ENCODE measurements around the gene RIMS4. TPM values are rescaled to one million over a fixed set of nuclear protein-coding genes. Genes with fewer than 3 reads are reported as not detected.

Gene RIMS4
- total and polyA plus RNA-seq, 10 of the 15 experiments (the other 5 are each of a cell fraction or from before 2014, with no cell fraction given) = under 0.01 to 0.07 (median 0.05) TPM; not detected in 5

DNA sequence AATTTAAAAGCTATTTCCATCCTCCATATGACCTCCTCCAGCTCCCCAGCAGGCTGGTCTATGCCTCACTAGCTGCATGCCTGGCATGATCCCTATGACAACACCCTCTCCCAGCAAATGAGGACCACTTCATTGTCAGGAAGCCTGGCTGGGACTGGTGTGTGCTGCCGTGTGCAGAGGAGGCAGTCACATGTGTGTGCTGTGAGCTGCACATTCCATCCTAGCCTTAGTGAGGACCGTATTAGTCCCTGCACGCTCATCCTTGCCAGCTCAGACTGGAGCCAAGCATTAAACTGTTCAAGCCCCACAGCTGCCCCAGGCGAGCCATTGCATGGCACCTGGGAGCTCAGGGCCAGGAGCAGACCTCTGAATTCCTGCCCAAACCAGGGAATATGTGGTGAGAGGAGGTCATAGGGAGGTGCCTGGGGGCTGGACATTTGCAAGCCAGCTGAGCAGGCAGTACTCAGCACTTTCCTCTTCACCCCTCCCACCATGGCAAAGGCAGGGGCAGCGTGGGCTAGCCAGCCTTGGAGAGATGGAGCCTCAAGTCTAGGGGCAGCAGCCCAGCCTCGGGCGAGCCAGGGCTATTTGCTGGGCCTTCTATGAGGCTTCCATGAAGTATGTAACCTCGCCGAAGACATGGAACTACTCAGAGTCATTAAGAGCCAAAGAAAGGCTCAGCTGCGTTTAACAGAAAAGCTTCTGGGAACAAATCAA is 103.9 kb downstream of the RIMS4 start:
- no peak overlapping the region for H3K4me3 ChIP-seq
- CTCF ChIA-PET = no interaction called here

More for the DNA sequence above, 103.9 kb downstream of the RIMS4 start:
- RAD21 ChIA-PET (ENCODE audit: unreplicated experiment) = interaction anchor here (1.0 kb wide), 1 partner anchor 21 kb away, joined by 5 read pairs; no protein-coding TSS in a partner anchor
- no peaks in the 10 kb centered on the region for H3K36me3 ChIP-seq (ENCODE audit: control insufficient read depth in 2 of 2, insufficient read depth in 2 of 2, low read length in 1 of 2)
- no peak overlapping the region for H2AFZ ChIP-seq (ENCODE audit: control insufficient read depth, low read depth, low read length)
- no TSS peak for BruUV-seq (replicated peaks)
- 18% methylated on average over 10 of the region's 10 CpGs for WGBS (ENCODE audit: insufficient coverage, insufficient replicate concordance, low lambda C conversion rate, missing lambda C conversion rate)
- H3K4me1 ChIP-seq (ENCODE audit: control insufficient read depth, insufficient read depth, low read length) = peaks cover 4% of the 10 kb centered on the region
- peaks cover 0 to under 1% of the 10 kb centered on the region in 2 experiments; a peak in 2 of 4 replicates for H3K27me3 ChIP-seq (replicated peaks in 1 of 2; ENCODE audit: control insufficient read depth in 2 of 2, insufficient read depth in 2 of 2, low read length in 1 of 2)
- FAIRE-seq (no peak), DNase-seq (ENCODE audit: low read depth, low spot score) (no peak), ATAC-seq (no peak)
- SMC1A ChIA-PET (ENCODE audit: uncharacterized antibody, unreplicated experiment) = no interaction called here
- no peak overlapping the region for H3K9ac ChIP-seq (ENCODE audit: control insufficient read depth, insufficient read depth, low read length)
- TF ChIP-seq, protein P1, sequence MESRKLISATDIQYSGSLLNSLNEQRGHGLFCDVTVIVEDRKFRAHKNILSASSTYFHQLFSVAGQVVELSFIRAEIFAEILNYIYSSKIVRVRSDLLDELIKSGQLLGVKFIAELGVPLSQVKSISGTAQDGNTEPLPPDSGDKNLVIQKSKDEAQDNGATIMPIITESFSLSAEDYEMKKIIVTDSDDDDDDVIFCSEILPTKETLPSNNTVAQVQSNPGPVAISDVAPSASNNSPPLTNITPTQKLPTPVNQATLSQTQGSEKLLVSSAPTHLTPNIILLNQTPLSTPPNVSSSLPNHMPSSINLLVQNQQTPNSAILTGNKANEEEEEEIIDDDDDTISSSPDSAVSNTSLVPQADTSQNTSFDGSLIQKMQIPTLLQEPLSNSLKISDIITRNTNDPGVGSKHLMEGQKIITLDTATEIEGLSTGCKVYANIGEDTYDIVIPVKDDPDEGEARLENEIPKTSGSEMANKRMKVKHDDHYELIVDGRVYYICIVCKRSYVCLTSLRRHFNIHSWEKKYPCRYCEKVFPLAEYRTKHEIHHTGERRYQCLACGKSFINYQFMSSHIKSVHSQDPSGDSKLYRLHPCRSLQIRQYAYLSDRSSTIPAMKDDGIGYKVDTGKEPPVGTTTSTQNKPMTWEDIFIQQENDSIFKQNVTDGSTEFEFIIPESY (IDR thresholded peaks at IDR 0.05) = no peak
- TF ChIP-seq EED (IDR thresholded peaks at IDR 0.05; ENCODE audit: low read depth) (no peak), SMAD1 (IDR thresholded peaks at IDR 0.05; ENCODE audit: low read depth, partially characterized antibody) (no peak), BMI1 (IDR thresholded peaks at IDR 0.05; ENCODE audit: borderline replicate concordance) (no peak), HDGF (IDR thresholded peaks at IDR 0.05) (no peak)
- TF ChIP-seq, protein P2, sequence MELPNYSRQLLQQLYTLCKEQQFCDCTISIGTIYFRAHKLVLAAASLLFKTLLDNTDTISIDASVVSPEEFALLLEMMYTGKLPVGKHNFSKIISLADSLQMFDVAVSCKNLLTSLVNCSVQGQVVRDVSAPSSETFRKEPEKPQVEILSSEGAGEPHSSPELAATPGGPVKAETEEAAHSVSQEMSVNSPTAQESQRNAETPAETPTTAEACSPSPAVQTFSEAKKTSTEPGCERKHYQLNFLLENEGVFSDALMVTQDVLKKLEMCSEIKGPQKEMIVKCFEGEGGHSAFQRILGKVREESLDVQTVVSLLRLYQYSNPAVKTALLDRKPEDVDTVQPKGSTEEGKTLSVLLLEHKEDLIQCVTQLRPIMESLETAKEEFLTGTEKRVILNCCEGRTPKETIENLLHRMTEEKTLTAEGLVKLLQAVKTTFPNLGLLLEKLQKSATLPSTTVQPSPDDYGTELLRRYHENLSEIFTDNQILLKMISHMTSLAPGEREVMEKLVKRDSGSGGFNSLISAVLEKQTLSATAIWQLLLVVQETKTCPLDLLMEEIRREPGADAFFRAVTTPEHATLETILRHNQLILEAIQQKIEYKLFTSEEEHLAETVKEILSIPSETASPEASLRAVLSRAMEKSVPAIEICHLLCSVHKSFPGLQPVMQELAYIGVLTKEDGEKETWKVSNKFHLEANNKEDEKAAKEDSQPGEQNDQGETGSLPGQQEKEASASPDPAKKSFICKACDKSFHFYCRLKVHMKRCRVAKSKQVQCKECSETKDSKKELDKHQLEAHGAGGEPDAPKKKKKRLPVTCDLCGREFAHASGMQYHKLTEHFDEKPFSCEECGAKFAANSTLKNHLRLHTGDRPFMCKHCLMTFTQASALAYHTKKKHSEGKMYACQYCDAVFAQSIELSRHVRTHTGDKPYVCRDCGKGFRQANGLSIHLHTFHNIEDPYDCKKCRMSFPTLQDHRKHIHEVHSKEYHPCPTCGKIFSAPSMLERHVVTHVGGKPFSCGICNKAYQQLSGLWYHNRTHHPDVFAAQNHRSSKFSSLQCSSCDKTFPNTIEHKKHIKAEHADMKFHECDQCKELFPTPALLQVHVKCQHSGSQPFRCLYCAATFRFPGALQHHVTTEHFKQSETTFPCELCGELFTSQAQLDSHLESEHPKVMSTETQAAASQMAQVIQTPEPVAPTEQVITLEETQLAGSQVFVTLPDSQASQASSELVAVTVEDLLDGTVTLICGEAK (IDR thresholded peaks at IDR 0.05; ENCODE audit: borderline replicate concordance) = no peak
- H3K9me3 ChIP-seq (replicated peaks; ENCODE audit: control insufficient read depth, insufficient read depth, low read length) = no peaks in the 10 kb centered on the region
- intact Hi-C loops (cut with micrococcal nuclease; ENCODE audit: unreplicated experiment) (no loop called here), in situ Hi-C loops (cut with MboI) (no loop called here)
- H3K27ac ChIP-seq (ENCODE audit: control insufficient read depth, insufficient read depth) = no peak overlapping the region
- POLR2A ChIA-PET = no interaction called here
- no peaks in the 10 kb centered on the region for H3K79me2 ChIP-seq (ENCODE audit: control insufficient read depth, insufficient read depth, low read length)
- H3K4me2 ChIP-seq (ENCODE audit: control insufficient read depth, insufficient read depth) = no peak overlapping the region
- no peaks in the 10 kb centered on the region for H4K20me1 ChIP-seq (ENCODE audit: control insufficient read depth, insufficient read depth)
